Progenitor cell of endocrine pancreas (in vitro differentiated cells): ENCODE data around the gene TIAM2. TPM values are rescaled to one million over a fixed set of nuclear protein-coding genes. Genes with fewer than 3 reads are reported as not detected.

Experiments used
- DNase-seq: peaks from one replicate; pipeline ENCODE4 v3.0.0; 2021; ENCODE audit warnings: low spot score; ENCODE audit not compliant: unreplicated experiment
- H3K27ac Mint-ChIP-seq: 2 replicates; pipeline ENCODE4 v1.8.0; 2021; ENCODE audit warnings: mild to moderate bottlenecking, moderate library complexity, mixed read lengths
- H3K27me3 Mint-ChIP-seq: 2 replicates; pipeline ENCODE4 v1.8.0; 2021; ENCODE audit warnings: mixed read lengths
- H3K36me3 Mint-ChIP-seq: 2 replicates; pipeline ENCODE4 v1.8.0; 2022; ENCODE audit warnings: mixed read lengths; ENCODE audit not compliant: insufficient read depth
- H3K4me1 Mint-ChIP-seq: 2 replicates; pipeline ENCODE4 v1.8.0; 2021; ENCODE audit warnings: low read depth, mixed read lengths
- H3K4me3 Mint-ChIP-seq: 2 replicates; pipeline ENCODE4 v1.8.0; 2021; ENCODE audit warnings: low read depth, mild to moderate bottlenecking, moderate library complexity, mixed read lengths
- H3K9me3 Mint-ChIP-seq: 2 replicates; pipeline ENCODE4 v1.8.0; 2021; ENCODE audit warnings: low read depth, mixed read lengths
- total RNA-seq: library from RNA; stranded (reverse); gene quantifications from 2 replicates; pipeline ENCODE4 v1.2.1, GENCODE V29; 2021
- TF ChIP-seq, protein P1 (sequence below): fragments of 200-600 bp; sonication (generic); IDR thresholded peaks from one replicate; pipeline ENCODE4 v1.5.0; 2021; ENCODE audit warnings: antibody characterized with exemption, mild to moderate bottlenecking; ENCODE audit not compliant: unreplicated experiment

TIAM2 gene
- total RNA-seq, 1 donor from 2014 or later: 14.3 TPM

DNA sequence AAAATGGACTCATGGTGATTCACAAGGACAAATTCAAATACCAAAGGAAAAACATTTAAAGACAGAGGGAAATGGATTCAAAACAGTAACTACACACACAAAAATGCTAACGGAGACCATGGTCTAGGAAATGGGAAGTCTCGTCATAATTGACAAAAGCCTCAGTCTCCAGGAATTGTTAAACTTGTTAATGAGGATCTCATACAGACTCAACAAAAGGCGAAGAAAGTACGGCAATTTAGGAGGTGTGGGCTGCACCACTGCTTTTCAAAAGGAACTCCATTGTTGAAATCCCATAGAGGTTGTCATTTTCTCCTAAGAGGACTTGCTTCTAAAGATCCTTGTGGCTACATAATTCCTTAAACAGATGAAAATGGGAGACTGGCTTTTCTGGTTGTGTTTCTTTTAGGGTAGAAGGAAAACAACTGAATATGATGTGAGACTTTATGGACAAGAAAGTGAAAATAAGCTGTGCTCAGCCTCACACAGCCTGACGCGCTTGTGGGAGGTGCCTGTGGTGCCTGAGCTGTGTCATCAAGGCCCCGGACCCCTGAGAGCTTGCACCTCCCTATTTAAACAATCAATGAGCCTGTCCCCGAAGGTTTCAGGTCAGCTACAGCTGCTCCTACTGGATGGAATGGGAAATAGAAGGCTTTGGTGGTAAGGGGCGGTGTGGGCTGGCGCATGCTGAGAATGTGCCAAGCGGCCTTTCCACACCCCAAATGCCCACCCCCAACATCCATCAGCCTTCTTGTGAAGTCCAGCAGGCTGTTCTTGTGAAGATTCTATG lies 266.2 kb downstream of the TIAM2 start:
- H3K27me3 Mint-ChIP-seq: no peaks in the 10 kb centered on the region
- TF ChIP-seq, protein P1, sequence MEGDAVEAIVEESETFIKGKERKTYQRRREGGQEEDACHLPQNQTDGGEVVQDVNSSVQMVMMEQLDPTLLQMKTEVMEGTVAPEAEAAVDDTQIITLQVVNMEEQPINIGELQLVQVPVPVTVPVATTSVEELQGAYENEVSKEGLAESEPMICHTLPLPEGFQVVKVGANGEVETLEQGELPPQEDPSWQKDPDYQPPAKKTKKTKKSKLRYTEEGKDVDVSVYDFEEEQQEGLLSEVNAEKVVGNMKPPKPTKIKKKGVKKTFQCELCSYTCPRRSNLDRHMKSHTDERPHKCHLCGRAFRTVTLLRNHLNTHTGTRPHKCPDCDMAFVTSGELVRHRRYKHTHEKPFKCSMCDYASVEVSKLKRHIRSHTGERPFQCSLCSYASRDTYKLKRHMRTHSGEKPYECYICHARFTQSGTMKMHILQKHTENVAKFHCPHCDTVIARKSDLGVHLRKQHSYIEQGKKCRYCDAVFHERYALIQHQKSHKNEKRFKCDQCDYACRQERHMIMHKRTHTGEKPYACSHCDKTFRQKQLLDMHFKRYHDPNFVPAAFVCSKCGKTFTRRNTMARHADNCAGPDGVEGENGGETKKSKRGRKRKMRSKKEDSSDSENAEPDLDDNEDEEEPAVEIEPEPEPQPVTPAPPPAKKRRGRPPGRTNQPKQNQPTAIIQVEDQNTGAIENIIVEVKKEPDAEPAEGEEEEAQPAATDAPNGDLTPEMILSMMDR: peak; percentile 14
- H3K27ac Mint-ChIP-seq: peak overlapping the region; percentile 29
- H3K4me3 Mint-ChIP-seq: no peak overlapping the region
- peaks cover 29% of the 10 kb centered on the region for H3K36me3 Mint-ChIP-seq
- no peak for DNase-seq
- no peaks in the 10 kb centered on the region for H3K4me1 Mint-ChIP-seq
- H3K9me3 Mint-ChIP-seq: no peaks in the 10 kb centered on the region

DNA sequence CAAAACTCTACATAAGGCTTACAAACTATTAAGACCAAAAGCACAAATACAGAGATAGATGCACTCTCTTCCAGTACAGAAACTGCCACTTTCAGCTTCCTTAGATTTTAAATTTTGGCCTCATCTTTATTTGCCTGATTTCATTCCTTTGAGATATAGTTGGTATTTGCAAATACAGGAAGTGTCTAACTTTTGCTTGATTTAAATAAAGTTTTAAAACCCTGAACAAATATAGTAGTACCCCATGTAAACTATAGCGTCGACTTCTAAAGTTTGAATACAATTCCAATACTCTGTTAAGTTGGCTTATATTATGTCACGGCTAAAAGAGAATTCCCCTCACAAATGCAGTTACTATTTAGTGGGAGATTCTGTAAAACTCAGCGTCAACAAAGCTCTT lies 267.5 kb downstream of the TIAM2 start:
- Mint-ChIP-seq H3K4me3 (no peak overlapping the region), H3K27me3 (no peaks in the 10 kb centered on the region), H3K27ac (no peak overlapping the region), H3K36me3 (peaks cover 28% of the 10 kb centered on the region), H3K4me1 (no peaks in the 10 kb centered on the region), H3K9me3 (no peaks in the 10 kb centered on the region)
- TF ChIP-seq, protein P1: no peak
- DNase-seq: no peak

DNA sequence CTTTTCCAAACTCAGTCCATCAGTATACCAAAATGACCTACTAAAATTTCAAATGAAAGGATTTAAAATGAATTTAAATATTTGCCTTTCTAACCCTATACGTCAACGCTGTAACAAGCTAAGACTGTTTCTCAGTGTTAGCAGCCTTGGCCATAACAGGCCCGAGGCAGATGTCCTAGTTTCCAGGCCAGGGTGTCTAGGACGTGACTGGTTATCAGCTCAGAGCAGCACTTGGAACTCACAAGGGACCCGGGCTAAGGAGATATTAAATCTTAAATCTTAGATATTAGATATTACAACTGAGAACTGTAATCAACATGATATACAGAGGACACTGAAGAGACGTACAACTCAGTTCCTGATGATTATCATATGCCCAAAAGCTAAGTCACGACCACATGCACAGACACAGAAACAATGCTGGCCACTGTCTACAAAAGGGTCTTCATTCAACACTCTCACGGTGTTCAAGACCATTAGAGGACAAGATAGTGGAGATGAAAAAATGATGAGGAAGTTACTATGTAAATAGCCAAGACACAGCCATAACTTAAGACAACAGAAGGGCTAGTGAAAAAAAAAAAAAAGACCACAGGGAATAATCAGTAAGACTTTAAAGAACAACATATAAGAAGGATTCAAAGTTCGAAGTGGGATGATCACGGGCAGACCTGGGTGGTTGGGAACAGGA lies 268.4 kb downstream of the TIAM2 start, which contains the start of gene CLDN20:
CLDN20 (plus strand) TSS at position 641 of the 691 bp plus-strand sequence. CDS start 11,707 bp downstream, outside the sequence.
- DNase-seq: no peak
- TF ChIP-seq, protein P1: no peak
- Mint-ChIP-seq H3K36me3 (peaks cover 29% of the 10 kb centered on the region), H3K27ac (no peak within 1 kb of the TSS), H3K9me3 (peaks cover 4% of the 10 kb centered on the region), H3K4me1 (peaks cover 5% of the 10 kb centered on the region), H3K27me3 (no peaks in the 10 kb centered on the region), H3K4me3 (no peak within 1 kb of the TSS)

DNA sequence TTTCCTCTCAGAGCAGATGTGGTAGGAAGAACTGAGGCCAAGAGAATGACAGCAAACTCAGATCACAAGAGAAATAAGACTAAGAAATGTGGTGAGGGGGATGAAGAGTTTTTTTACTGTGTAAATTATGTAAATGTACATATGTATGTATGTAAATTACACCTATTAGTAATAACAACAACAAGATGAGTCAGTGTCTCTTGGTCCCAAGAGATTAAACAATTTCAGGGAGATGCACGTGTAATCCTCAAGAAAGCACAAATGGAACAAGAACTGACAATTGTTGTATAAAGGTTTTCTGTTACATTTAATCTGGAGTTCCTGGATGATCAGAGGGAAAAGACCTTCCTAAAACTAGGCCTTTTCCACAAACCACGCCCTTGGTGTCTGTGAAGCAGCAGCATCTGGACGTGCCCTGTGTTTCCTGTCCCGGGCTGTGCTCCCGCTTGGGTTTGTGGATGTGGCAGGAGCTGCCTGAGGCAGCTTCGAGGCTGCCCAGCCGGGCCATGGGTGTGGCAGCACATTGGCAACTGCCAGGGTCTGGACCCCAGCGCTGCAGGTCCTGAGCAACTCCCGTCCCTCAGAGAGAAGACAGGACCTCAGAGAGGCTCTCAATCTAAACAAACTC lies 269.7 kb downstream of the TIAM2 start:
- Mint-ChIP-seq H3K4me3 (no peak overlapping the region), H3K9me3 (peaks cover 4% of the 10 kb centered on the region), H3K36me3 (peaks cover 29% of the 10 kb centered on the region), H3K4me1 (peaks cover 6% of the 10 kb centered on the region), H3K27ac (no peak overlapping the region), H3K27me3 (no peaks in the 10 kb centered on the region)
- TF ChIP-seq, protein P1: no peak
- DNase-seq: no peak

DNA sequence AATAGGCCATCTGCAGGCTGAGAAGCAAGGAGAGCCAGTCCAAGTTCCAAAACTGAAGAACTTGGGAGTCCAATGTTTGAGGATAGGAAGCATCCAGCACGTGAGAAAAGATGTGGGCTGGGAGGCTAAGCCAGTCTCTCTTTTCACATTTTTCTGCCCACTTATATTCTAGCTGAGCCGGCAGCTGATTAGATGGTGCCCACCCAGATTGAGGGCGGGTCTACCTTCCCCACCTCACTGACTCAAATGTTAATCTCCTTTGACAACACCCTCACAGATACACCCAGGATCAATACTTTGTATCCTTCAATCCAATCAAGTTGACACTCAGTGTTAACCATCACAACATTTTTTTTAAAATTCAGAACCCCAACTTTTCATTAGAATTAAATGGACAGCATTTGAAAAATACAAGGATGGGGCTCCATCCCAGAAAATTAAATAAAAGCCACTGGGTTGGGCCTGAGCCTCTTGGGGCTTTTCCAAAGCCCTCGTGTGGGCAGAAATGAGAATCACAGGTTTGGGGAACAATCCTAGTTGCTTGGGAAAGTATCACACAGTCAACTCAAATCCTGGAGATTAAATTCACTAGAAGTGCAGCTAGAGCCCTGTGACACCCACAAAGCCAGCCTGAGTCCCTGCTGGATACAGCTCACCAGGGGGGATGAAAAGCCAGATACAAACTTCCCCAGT lies 270.9 kb downstream of the TIAM2 start:
- peaks cover 13% of the 10 kb centered on the region for H3K4me1 Mint-ChIP-seq
- H3K9me3 Mint-ChIP-seq: peaks cover 4% of the 10 kb centered on the region

More for the DNA sequence above, 270.9 kb downstream of the TIAM2 start:
- H3K36me3 Mint-ChIP-seq: peaks cover 25% of the 10 kb centered on the region
- no peak overlapping the region for H3K4me3 Mint-ChIP-seq
- TF ChIP-seq, protein P1: no peak
- no peak overlapping the region for H3K27ac Mint-ChIP-seq
- H3K27me3 Mint-ChIP-seq: no peaks in the 10 kb centered on the region
- DNase-seq: no peak
